NCI-H1105 treated with DMSO at 0.1 percent for 48 hours (cell line): ENCODE results near the gene METRN.

Experiments
- DNase-seq: peaks from one replicate; lab custom pipeline; 2025; lab: John Stamatoyannopoulos, UW

The METRN gene

GRCh38 chr16:760065-760464, 45.1 kb downstream of the METRN start:
- DNase-seq, result no peak

DNA sequence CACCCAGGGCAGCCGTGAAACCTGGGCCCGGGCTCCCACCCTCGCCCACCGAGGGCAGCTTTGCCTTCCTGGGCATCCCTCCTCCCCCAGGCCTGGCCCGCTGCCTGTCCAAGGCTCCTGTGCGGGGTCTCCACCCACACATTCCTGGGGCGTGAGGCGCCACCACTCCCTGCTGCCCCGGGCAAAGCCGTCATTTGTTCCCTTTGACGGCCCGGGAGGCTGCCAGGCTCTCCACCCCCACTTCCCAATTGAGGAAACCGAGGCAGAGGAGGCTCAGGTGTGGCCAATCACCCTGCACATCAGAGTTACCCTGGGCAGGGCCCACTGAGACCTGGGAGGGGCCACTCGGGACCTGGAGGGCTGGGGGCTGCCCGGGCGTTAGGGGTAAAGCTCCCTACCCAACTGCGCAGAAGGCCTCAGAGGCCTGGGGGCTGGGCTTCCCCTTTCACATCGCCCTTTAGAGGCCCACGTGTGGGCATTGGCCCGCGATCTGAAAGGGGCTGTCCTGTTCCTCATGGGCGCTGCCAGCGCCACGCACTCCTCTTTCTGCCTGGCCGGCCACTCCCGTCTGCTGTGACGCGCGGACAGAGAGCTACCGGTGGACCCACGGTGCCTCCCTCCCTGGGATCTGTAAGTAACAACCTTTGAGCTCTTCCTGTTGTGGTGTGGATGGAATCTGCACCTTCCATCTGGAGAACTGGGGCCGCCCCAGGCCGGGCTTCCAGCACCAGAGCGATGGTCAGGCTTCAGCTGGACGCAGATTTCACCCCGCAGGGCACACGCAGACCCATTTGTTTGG, 45.8 kb downstream of the METRN start, which contains the start of gene MSLN:
TSS of gene MSLN (plus strand) at position 190 of the 799 bp plus-strand sequence. CDS start 1,947 bp downstream, outside the sequence.
- no peak for DNase-seq

DNA sequence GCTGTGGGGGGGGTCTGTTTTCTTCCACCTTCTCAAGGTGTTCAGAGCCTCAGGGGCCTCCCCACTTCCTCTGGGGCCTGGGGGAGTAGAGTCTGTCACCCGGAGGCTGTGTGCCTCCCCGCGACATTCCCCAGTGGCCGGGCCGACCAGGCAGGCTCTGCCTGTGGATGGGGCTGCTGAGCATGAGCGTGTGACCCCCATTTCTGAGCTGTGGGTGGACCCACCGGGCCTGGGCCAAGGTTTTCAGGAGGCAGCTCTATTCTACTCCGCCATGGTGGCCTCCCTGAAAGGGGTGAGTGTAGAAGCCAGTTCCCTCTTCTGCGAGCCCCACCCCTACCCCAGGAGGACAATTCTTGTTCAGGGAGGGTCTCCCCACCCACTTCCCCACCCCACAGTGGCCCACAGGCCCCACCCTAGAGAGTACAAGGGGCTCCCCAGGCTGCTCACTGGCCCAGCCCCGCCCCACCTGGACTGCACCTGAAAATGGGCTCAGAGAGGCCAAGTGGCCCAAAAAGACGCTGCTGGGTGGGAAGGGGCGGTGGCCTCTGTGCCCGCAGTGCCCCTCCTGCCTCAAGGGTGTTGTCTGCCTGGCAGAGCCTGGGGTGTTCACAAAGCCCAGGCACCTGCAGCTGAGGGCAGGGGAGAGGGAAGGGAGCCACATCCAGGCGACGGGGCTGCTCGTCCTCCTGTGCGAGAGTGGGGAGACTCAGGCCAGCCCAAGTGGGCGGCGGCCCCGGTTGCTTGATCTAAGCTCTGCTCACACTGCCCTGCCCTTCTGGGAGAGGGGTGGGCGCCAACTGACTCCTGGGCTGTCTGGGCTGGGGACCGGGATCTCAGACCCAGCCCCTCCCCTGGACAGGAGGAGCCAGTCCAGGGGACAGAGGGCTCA, 47.0 kb downstream of the METRN start:
- no peak for DNase-seq

DNA sequence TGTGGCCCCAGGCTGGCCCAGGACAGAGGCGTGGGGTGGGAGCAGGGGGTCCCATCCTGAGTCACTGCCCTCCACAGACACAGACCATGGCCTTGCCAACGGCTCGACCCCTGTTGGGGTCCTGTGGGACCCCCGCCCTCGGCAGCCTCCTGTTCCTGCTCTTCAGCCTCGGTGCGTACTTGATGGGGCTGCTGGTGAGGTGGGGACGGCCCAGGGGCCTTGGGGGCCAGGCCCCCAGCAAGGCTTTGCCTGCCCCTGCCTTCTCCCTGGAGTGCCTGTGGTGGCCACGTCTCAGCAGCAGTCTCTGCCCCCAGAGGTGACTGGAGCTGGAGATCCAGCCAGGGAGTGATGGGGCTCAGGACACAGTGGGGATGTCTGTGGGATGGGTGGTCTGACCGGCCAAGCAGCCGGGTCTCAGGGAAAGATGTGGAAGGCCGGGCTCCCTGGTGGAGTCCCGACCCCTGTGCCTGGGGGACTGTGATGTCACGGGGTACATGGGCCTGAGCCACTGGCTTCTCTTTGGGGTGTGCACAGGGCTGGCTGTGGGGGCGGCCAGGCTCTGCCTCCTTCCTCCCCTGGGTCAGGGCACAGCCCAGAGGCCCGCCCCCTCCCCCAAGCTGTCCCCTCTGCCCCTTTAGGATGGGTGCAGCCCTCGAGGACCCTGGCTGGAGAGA, 47.8 kb downstream of the METRN start:
- no peak for DNase-seq

GRCh38 chr16:763369-764183, 48.7 kb downstream of the METRN start:
- no peak for DNase-seq

- no peak for DNase-seq
These were observed 49.3 kb downstream of the METRN start for GRCh38 chr16:764184-764750.

- DNase-seq, result no peak
These were observed 50.0 kb downstream of the METRN start for GRCh38 chr16:764848-765487.

DNA sequence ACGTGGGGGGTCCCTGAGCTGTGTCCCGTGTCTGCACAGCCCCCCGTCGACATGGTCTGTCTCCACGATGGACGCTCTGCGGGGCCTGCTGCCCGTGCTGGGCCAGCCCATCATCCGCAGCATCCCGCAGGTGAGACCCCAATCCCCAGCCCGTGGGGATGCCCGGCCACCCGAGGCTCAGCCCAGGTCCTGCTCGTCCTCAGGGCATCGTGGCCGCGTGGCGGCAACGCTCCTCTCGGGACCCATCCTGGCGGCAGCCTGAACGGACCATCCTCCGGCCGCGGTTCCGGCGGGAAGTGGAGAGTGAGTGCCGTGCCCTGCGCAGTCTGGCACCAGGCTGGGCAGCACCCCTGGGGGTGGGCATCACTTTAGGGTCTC, 50.6 kb downstream of the METRN start:
- no peak for DNase-seq

DNA sequence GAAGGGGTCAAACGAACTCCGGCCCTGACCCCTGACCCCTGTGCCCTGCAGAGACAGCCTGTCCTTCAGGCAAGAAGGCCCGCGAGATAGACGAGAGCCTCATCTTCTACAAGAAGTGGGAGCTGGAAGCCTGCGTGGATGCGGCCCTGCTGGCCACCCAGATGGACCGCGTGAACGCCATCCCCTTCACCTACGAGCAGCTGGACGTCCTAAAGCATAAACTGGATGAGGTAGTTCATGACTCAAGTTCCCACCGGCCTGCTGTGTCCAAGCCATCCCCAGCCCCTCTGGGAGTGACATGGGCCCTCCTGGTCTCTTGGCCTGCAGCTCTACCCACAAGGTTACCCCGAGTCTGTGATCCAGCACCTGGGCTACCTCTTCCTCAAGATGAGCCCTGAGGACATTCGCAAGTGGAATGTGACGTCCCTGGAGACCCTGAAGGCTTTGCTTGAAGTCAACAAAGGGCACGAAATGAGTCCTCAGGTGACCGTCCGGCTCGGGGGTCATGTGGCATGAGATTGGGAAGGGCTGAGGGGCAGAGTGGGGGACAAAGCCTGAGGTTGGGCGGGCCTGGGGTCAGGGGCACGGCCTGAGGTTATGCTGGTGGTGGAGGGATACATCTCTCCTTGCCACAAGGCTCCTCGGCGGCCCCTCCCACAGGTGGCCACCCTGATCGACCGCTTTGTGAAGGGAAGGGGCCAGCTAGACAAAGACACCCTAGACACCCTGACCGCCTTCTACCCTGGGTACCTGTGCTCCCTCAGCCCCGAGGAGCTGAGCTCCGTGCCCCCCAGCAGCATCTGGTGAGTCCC, 51.3 kb downstream of the METRN start:
- DNase-seq, result no peak

- DNase-seq, result no peak
These were observed 52.1 kb downstream of the METRN start for GRCh38 chr16:766820-767640.

DNA sequence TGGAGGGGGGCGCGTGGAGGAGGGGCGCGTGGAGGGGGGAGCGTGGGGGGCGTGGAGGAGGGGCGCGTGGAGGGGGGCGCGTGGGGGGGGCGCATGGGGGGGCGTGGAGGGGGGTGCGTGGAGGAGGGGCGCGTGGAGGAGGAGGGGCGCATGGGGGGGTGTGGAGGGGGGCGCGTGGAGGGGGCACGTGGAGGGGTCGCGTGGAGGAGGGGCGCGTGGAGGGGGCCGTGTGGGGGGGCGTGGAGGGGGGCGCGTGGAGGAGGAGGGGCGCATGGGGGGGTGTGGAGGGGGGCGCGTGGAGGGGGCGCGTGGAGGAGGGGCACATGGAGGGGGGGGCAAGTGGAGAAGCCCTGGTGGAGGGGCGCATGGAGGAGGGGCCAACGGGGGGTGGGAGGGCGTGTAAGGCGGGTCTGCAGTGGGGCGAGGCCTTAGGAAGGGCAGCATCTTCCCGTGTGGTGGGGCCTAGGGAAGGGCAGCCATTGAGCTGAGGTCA, 52.9 kb downstream of the METRN start:
- DNase-seq, result no peak

- DNase-seq, result no peak
These were observed 53.5 kb downstream of the METRN start for GRCh38 chr16:768428-768827.
